Glomerular endothelial cell (primary cell): ENCODE data around the gene CTCFL. TPM values are rescaled to one million over a fixed set of nuclear protein-coding genes. Genes with fewer than 3 reads are reported as not detected.

Source experiments
- DNase-seq: peaks from one replicate; pipeline ENCODE4 v3.0.0-alpha.2; 2011; ENCODE audit warnings: low read depth, low spot score; ENCODE audit errors: extremely low read depth
- total RNA-seq: library from RNA; depleted of rRNA; stranded (reverse); fragments of >200 nt; gene quantifications from 2 replicates; pipeline ENCODE4 v1.2.3, GENCODE V29; 2015

Gene CTCFL
- total RNA-seq, 1 donor from 2014 or later = not detected

DNA sequence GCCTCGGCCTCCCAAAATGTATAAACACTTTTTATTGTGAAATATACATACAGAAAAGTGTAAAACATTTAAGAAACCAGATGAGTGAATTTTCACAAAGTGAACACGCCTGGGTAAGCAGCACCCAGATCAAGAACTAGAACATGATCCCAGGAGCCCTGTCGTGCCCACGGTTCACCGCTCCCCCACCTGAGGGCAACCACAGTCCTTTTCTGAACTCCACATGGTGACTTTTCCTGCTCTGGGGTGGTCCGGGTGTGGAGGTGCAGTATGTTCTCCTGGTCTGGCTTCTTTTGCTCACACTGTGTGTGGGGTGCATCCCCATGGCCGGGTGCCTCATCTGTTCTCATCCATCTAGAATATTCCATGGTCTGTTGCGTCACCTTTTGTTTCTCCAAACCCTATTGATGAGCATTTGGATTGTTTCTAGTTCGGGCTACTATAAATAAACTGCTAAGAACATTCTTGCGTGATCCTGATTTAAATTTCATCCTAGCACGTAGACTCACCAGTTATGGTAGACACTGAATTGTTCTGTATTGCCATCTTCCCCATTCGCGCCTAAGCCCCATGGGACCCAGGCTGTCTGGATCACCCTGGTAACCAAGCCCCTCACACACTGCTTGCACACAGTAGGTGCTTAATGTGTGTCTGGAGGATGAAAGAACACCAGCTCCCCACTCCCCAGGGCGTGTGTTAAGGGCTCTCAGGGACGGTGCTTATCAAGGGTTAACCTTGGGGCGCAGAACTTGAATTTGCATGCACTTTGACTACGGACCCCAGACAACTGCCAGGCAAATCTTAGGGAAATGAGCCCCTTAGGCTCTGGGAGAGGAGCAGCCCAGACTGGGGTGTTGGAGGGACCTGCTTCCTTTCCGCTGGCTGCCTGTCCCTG is 56.2 kb downstream of the CTCFL start:
- no peak for DNase-seq

DNA sequence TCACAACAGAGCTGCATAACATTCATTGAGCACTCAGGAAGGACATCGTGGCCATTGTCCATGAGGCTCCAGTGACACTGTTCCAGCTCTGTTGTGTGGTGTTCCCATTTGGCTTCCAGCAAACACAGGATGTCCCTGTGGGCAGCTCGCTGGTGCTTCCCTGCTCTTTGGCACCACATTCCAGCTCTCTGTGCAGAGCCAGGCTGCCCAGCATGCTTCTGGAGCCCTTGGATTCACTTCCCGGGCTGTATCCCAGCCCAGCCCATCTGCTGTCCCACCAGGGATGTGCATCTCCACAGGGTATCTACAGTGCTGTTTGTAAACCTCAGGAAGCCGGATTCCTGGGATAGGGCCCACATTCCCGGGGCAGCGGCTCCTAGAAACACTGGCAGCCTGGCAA is 57.2 kb downstream of the CTCFL start:
- no peak for DNase-seq

DNA sequence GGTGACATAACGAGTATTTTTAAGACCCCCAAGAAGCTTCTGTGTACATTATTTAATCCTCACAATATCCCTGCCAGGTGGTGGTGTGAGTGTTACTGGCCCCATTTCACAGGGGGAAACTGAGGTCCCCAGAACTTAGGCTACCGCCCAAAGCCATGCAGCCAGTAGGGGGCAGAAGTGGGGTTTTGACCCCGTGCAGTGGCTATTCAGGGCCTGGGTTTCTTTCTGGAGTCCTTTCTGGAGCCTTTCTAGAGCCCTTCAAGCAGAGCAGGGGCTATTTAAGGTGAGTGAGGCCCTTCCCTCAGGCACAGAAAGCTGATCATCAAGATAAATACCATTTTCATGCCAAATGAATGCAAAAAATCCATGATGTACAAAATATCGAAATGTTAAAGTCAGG is 59.0 kb downstream of the CTCFL start:
- no peak for DNase-seq

DNA sequence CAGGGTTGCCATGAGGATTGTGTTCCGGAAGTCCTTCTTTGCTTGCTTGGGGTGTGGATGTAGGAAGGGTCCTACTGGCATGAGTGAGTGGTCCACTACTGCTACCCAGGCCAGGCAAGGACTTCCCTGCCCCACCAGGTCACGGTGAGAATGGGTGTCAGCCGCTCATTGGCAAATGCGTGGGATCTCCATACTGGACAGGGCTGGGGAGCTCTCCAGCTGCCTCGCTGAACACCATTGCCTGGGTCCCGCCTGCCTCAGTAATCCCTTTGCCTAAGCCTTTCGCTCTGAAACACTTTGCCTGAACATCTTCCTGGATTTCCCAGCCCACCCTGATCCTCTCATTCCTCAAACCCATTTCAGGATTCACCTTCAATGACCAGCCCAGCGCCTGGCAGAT is 59.5 kb downstream of the CTCFL start:
- DNase-seq = no peak

DNA sequence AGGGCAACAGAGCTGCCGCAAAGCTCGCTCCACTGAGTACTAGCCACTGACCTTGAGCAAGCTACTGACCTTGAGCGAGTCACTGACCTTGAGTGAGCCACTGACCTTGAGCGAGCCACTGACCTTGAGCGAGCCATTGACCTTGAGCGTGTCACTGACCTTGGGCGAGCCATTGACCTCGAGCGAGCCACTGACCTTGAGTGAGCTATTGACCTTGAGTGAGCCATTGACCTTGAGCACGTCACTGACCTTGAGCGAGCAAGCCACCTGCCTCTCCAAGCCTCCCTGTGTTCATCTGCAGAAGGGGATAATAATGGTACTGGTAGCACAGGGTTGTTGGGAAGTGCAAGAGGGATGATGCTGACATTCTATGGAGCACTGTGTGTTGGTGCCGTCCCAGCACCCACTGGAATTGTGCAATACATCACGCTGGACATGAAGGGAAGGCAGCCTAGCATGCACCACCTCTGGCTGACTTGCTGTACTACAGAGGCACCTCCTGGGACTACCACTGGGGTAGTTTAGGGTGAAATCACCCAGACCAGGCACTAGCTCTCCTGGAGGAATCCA is 60.2 kb downstream of the CTCFL start:
- DNase-seq = no peak

DNA sequence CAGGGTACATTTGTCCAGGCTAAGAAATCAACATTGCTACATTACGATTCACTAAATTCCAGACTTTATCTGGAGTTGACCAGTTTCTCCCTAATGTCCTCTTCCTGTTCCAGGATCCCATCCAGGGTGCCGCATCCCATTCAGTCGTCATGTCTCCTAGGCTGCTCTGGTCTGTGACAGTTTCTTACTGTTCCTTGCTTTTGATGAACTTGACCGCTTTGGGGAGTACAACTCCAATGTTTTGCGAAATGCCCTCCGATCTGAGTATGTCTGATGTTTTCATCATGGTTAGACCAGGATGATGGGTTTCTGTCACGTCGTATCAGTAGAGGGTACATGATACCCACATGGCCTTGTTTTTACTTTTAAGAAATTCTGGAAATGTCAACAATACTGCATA is 62.2 kb downstream of the CTCFL start:
- no peak for DNase-seq

DNA sequence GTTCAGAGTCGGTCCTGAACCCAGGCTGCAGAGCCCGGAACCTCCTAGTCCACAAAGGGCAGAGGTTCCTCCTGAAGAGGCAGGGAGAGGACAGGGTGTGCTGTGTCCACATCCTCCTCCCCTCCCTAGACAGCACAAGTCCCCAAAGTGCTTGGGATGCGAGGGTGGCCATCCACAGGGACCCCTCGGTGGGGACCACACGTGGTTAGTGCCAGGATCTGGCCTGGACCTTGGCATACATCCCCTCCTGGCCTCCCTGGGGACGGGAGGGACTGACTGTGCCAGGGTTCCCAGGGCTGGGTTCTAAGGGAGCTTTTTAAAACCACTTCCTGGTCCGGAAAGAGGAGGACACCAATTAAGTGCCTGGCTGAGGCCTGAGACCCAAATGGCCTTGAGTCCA is 63.2 kb downstream of the CTCFL start:
- no peak for DNase-seq

DNA sequence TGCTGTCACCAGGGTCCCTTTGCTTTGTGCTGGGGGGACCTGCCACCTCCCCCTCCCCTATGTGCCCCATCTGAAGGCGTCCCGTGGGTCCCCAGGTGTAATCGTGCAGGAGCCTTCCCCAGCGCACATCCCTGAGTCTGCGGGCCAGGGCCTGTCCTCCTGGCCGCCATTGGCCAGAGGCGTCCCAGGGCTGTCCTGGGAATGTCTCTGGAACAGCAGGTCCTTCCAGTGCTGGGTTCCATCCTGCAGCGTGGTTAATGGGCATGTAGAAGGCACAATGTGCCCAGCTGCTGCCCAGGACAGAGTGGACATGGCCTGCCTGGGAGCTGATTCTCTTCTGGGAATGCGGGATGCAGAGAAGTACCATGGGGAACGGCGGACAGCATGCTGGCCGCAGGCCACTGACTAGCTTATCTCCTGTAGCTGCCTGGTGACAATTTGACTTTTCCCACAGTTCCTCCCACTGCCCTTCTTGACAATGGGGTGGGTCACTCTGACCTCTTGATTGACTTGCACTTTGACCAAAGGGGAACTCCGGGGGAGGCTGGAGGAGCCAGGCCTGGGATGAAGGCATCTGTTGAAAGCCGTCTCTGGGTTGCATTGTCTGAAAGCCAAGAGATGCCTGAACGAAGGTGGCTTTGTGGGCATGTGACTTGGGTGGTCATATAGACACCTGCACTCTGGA is 64.0 kb downstream of the CTCFL start:
- no peak for DNase-seq

DNA sequence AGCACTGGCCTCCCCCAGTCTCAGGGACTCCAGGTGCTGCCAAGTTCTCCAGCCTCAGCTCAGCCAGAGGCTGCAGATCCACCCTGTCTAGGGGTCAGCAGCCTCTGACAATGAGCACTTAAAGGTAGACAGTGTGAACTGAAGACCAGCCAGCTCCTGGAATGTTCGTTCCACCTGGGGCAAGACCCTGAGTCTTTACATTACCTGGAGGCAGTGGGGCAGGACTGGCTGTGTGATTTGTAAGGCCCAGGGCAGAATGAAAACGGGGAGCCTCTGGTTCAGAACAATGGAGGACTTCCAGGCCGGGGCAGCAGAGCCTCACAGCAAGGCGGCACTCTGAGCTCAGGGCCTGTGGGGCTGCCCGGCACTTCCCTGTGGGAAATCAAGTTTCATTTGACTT is 65.0 kb downstream of the CTCFL start:
- no peak for DNase-seq

DNA sequence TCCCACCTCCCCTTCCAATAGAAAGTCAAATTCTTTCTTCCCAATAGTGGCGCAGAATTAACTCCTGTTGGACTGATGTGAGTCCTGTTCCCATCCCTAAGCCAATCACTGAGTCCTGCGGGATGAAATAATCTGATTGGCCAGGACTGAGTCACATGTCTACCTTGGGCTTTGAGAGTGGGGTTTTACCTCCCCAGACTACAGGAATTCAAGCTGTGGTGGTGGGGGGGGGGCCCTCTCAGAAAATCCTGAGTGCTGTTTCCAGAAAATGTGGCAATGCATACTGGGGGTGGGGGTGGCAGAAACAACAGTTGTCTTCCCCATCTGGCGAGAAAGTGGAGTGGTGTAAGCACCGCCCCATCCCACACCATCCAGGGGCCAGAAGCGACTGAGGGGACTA is 65.7 kb downstream of the CTCFL start:
- no peak for DNase-seq

DNA sequence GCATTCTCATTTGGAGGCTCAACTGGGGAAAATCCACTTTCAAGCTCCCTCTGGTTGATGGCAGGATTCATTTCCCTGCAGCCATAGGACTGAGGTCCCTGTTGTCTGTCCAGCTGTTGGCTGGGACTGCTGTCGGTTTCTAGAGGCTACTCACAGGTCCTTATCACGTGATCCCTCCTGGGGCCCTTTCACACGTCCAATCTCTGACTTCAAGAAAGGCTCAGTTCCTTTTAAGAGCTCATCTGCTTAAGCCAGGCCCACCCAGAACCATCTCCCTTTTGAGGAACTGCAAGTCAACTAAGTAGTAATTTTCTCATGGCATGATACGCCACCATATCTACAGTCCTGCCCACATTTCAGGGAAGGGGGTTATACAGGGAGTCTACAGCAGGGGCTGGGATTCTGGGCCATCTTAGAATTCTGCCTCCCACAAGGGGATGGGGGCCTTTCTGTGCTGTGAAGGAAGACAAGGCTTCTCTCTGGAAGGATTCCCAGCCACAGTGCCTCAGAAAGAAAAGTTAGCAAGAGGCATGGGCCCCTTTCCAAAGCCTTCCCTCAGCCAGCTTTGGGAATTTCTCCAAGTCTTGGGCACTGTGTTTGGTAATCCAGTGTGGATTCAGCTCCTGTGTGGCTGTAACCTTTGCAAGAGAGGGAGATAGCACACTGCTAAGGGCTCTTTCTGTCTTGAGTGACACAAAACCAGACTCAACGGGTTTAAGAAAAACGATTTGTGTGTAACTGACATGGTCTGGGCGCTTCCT is 66.4 kb downstream of the CTCFL start:
- no peak for DNase-seq

DNA sequence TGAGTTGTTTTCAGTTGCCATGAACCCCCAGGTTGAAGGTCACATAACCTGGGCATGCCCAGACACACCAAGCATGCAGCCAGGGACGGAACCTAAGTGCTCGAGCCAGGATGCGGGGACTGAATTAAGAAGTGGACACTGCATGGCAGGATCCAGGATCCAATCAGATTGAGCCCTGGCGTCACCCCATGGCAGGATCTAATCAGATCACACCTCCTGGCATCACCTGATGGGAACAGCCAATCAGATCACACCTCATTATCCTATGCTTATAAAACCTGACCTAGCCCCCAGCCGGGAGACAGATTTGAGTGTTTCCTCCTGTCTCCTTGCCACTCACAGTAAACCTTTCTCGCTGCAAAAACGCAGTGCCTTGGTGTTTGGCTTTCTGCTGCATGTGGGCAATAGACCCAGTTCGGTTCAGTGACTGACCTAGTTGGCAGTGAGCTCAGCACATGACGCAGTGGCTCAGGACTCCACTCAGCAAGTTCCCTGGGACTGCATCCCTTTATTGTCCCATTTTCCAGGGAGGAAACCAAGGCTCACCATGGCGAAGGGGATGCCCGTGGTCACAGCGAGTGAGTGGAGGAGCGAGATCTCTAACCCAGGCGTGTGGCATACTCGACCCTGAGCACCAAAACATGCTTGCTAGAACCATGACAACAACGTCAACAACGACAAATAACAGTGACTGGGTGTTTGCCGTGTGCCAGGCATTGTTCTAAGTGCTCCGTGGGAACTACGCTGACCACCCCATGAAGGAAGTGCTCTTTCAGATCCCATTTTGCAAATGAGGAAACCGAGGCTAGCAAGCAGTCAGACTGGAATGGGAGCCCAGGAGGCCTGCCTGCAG is 67.5 kb downstream of the CTCFL start:
- no peak for DNase-seq

DNA sequence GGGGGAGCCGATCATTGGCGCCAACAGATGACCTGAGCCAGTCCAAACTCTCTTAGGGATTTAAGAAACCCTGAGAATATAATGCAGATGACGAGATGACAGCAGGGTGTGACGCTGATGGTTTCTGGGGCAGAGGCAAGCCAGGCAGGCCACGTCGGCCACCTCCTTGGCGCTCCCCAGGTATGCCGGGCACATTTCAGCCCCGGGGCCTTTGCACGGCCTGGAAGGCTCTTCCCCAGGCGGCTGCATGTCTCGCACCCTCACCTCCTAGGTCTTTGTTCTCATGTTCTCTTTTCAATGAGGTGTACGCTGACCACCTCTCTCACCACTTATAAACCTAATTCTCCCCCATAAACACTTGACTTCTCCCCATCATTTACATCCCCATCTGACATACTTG is 68.8 kb downstream of the CTCFL start:
- no peak for DNase-seq

DNA sequence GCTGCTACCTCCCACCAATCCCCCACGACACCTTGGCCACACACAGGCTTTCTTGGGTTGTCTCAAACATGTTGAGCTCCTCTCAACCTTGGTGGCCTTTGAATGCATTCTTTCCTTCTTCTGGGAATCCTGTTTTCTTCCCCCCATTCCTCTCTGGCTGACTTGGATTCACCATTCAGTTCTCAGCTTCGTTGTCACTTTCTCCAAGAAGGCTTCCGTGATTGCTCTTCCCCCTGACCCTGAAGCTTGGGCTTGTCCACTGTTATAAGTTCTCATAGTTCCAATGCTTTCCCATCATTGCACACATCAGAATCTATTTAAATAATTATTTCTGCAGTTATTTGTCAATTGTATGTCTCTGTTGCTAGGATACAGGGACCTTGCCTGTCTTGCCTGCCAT is 69.6 kb downstream of the CTCFL start:
- no peak for DNase-seq

DNA sequence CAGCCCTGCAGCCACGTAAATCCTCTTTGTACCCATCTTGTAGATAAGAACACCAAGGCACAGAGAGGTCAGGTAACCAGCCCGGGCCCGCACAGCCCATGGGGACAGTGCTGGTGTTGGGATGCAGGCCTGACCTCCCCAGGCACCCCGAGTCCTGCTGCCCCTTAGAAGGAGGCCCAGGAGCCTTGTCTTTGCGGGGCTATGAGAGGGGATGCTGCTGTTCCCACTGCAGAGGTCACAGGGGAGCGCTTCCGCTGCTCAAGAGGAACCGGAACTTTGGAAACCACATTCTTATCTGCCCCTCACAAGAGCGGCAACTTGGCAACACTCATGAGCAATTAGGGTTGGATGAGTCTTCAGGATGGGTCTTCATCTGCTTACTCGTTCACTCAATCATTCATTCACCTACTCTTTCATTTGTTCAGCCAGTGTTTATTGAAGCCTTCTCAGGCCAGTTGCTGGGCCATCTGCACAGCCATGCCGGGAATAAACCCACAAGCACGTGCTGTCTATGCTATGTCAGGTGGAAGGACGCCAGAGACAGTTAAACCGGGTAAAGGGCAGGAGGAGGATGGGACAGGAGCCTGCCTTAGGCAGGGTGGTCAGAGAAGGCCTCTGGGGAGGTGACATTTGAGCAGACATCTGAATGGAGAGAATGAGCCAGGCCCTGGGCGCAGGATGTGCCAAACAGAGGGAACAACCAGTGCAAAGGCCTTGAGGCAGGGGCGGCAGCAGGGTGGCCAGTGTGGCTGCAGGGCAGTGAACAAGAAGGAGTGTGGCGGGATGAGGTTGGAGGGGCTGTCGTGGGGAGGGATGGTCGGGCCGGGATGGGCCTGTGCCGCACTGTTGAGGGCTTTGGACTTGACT is 72.9 kb downstream of the CTCFL start:
- no peak for DNase-seq

DNA sequence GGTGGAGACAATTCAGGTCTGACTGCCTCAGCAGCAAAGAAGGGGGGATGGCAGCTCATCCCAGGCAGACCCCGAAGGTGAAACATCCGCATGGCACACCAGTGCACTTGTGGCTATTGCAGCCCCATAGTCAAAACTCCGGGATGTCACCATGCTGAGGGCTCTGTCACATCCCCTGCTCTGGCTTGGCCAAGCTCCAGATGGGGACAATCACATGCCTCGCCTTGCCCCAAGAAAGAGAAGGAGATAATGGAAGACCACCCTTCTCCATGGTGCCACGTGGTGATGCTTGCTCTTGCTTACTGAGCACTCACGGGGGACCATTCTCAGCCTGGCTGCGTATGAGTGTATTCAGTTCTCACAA is 73.5 kb downstream of the CTCFL start:
- no peak for DNase-seq

DNA sequence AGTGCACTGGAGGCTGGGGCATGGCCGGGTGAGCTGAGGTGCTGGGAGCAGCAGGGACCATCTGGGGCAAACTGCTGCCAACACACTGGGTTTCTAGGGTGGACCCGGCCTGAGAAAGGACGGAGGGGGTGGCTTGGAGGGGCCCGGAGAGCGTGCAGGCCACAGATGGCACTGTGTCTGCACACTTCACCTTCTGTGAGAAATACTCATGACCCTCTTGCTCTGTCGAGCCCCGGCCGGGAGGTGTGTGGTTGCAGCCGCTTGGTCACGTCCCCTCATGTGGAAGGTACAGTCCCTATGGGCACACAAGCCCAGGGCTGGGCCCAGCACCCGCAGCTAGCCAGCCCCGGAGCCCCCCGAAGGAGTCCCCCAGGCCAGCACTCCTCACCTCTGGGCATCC is 74.0 kb downstream of the CTCFL start:
- DNase-seq = no peak

DNA sequence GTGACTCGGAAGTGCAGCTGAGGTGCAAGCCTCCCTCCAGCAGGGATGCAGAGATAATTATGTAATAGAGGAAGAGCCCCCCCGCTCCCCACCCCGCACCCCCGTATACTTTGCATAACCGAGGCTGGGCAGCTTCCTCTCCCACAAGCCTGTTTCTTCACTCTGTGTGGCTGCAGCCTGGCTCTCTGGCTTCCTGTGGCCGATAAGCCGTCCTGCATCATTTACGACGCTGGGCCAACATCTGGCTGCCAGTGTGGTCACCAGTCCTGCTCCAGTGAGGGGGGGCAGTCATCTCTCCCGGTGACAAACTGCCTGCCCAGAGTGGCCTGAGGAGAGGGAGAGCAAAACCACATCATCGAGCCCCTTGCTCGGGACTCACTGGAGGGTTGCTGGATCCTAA is 74.5 kb downstream of the CTCFL start:
- no peak for DNase-seq
